BJ (cell line): ENCODE data around the gene MPIG6B. TPM values are rescaled to one million over a fixed set of nuclear protein-coding genes. Genes with fewer than 3 reads are reported as not detected.

Experiments used
- CTCF ChIA-PET: fragments of 350-600 bp; formaldehyde crosslinking; extraction: SDS; loops from one replicate; lab custom pipeline; 2021; ENCODE audit warnings: antibody characterized with exemption, inconsistent platforms; lab: Yijun Ruan, JAX
- POLR2A ChIA-PET: fragments of 300-600 bp; sonication (Branson Sonifier 250); formaldehyde crosslinking; extraction: SDS; loops from one replicate; lab custom pipeline; 2021; ENCODE audit warnings: antibody characterized with exemption; lab: Charles Lee
- DNase-seq: peaks from one replicate; pipeline ENCODE4 v3.0.0-alpha.2; 2011; ENCODE audit warnings: low read depth
- H3K27me3 ChIP-seq: 2 replicates; pipeline ENCODE4 v1.6.0; 2011; ENCODE audit warnings: low read length; ENCODE audit not compliant: control insufficient read depth, insufficient read depth
- H3K36me3 ChIP-seq: 2 replicates; pipeline ENCODE4 v1.5.1; 2011; ENCODE audit warnings: low read length; ENCODE audit not compliant: control insufficient read depth, insufficient read depth
- H3K4me3 ChIP-seq: 2 replicates; pipeline ENCODE4 v1.5.1; 2011; ENCODE audit warnings: low read depth, mild to moderate bottlenecking, control low read depth, low read length
- CTCF ChIP-seq: IDR thresholded peaks from 2 replicates; pipeline ENCODE4 v1.5.1; 2011; ENCODE audit warnings: low read depth, mild to moderate bottlenecking, control low read depth, inconsistent platforms, low read length, moderate library complexity; ENCODE audit not compliant: insufficient read depth
- polyA plus RNA-seq: library from polyadenylated mRNA; depleted of rRNA; stranded (reverse); fragments of >200 nt; gene quantifications from 2 replicates; pipeline ENCODE4 v1.2.3, GENCODE V29; 2011

MPIG6B gene
- polyA plus RNA-seq, 1 experiment, result not detected

- DNase-seq, result no peak
- no peaks in the 10 kb centered on the region for H3K27me3 ChIP-seq
- H3K36me3 ChIP-seq, result peaks cover 20% of the 10 kb centered on the region
- POLR2A ChIA-PET, result no interaction called here
- CTCF ChIA-PET, result interaction anchor here (1.1 to 6.5 kb wide), 2 partner anchors 36 to 73 kb away, joined by 4 to 35 read pairs; no protein-coding TSS in a partner anchor
- TF ChIP-seq CTCF, result no peak
- peak overlapping the region; percentile 90 for H3K4me3 ChIP-seq
Observed at GRCh38 chr6:31734247-31734820, 11.2 kb downstream of the MPIG6B start.

GRCh38 chr6:31734821-31735406, 11.7 kb downstream of the MPIG6B start:
- TF ChIP-seq CTCF, result no peak
- ChIA-PET CTCF (interaction anchor here (0.6 to 6.5 kb wide), 3 partner anchors 35 to 73 kb away, joined by 3 to 35 read pairs (median 4); no protein-coding TSS in a partner anchor), POLR2A (no interaction called here)
- no peaks in the 10 kb centered on the region for H3K27me3 ChIP-seq
- peak overlapping the region; percentile 90 for H3K4me3 ChIP-seq
- no peak for DNase-seq
- peaks cover 20% of the 10 kb centered on the region for H3K36me3 ChIP-seq

GRCh38 chr6:31736021-31736767, 13.0 kb downstream of the MPIG6B start, which contains the start of gene CLIC1:
Gene CLIC1, minus strand, starts transcription at chr6:31736530. Its CDS starts 230 bp downstream, at chr6:31736300.
- no peaks in the 10 kb centered on the region for H3K27me3 ChIP-seq
- peak within 1 kb of the TSS; percentile 90 for H3K4me3 ChIP-seq
- no peak for TF ChIP-seq CTCF
- peaks cover 15% of the 10 kb centered on the region for H3K36me3 ChIP-seq
- CTCF ChIA-PET, result interaction anchor here (1.0 to 6.5 kb wide), 4 partner anchors 11 to 55 kb away, joined by 3 to 35 read pairs (median 9); partner anchors contain the start of gene LY6G5C
- peak; percentile 40 for DNase-seq
- POLR2A ChIA-PET, result interaction anchor here (0.6 kb wide), 2 partner anchors 34 to 107 kb away, joined by 3 to 12 read pairs; no protein-coding TSS in a partner anchor

- H3K36me3 ChIP-seq, result peaks cover 11% of the 10 kb centered on the region
- no peak for DNase-seq
- ChIA-PET CTCF (interaction anchor here (1.0 to 6.5 kb wide), 6 partner anchors 7 to 131 kb away, joined by 3 to 35 read pairs (median 5); partner anchors contain the start of gene LY6G5C), POLR2A (interaction anchor here (0.6 kb wide), 1 partner anchor 33 kb away, joined by 3 read pairs; no protein-coding TSS in a partner anchor)
- H3K27me3 ChIP-seq, result no peaks in the 10 kb centered on the region
- no peak for TF ChIP-seq CTCF
- peak overlapping the region; percentile 90 for H3K4me3 ChIP-seq
Observed at GRCh38 chr6:31736768-31737314, 13.7 kb downstream of the MPIG6B start.
